ENCODE data around the gene CHM. TPM values are rescaled to one million over a fixed set of nuclear protein-coding genes. Genes with fewer than 3 reads are reported as not detected.
A peak's percentile ranks its signal among the peaks of the same experiment; 100 is the strongest.
"Not testable (repeated sequence)": the region's sequence is repeated elsewhere in the genome, so short reads cannot be mapped to it uniquely, and the experiment has no call there.

CHM gene
- total and polyA plus RNA-seq, 3 experiments from 2014 or later, result 8.2 to 16.7 (median 13.2) TPM

DNA sequence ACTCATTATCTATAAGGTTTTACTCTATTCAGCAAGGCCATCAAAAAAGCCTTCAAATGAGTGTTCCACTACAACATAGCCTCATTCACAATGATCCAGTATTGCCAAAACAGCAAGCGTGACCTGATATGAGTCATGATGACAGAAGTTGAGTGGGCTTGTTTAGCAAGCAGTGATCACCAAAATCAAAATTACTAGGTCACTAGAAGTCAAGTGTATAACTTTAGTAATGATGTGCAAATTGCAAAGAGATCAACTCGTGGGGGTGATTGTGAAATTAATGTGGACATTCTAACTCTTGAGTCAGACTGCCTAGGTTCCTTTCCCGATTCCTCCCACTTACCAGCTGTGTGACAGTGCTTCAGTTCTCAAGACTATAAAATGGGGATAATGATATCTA lies 124.5 kb downstream of the CHM start:
- ChIA-PET POLR2A (no interaction called here), CTCF (no interaction called here)
- H3K27ac Mint-ChIP-seq, result no peak overlapping the region
- Histone ChIP-seq H3K27ac (ENCODE audit: low read depth, low read length) (no peak overlapping the region), H3K4me1 (ENCODE audit: insufficient read depth, low read length) (no peaks in the 10 kb centered on the region), H3K9me3 (ENCODE audit: low read length) (no peaks in the 10 kb centered on the region), H3K27me3 (ENCODE audit: insufficient read depth, low read length, poor library complexity, severe bottlenecking) (no peaks in the 10 kb centered on the region), H3K4me3 (ENCODE audit: low read length) (no peak overlapping the region), H3K36me3 (ENCODE audit: insufficient read depth, low read length) (no peaks in the 10 kb centered on the region)
- H3K27me3 Mint-ChIP-seq, result no peaks in the 10 kb centered on the region
- peaks cover 10 to 39% (median 15%) of the 10 kb centered on the region in 3 donors for H3K4me1 Mint-ChIP-seq
- H3K4me3 Mint-ChIP-seq, result no peak overlapping the region
- DNase-seq, result no peak
- peaks cover 0 to 13% (median 2%) of the 10 kb centered on the region in 3 donors for H3K36me3 Mint-ChIP-seq
- H3K9me3 Mint-ChIP-seq, result no peaks in the 10 kb centered on the region

DNA sequence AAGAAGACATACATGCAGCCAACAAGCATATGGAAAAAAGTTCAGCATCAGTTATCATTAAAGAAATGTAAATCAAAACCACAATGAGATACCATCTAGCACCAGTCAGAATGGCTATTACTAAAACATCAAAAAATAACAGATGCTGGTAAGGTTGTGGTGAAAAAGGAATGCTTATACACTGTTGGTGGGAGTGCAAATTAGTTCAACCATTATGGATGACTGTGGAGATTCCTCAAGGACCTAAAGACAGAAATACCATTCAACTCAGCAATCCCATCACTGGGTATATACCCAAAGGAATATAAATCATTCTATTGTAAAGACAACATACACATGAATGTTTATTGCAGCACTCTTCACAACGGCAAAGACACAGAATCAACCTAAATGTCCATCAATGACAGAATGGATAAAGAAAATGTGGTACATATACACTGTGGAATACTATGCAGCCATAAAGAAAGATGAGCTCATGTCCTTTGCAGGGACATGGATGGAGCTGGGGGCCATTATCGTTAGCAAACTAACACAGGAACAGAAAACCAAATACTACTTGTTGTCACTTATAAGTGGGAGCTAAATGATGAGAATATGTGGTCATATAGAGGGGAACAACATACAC lies 130.6 kb downstream of the CHM start:
- peaks cover 3 to 18% (median 4%) of the 10 kb centered on the region in 3 donors for H3K36me3 Mint-ChIP-seq
- POLR2A ChIA-PET; H3K9me3 Mint-ChIP-seq; H3K4me1 ChIP-seq (ENCODE audit: insufficient read depth, low read length); H3K4me3 Mint-ChIP-seq; CTCF ChIA-PET; DNase-seq; H3K9me3 ChIP-seq (ENCODE audit: low read length); H3K4me3 ChIP-seq (ENCODE audit: low read length); H3K36me3 ChIP-seq (ENCODE audit: insufficient read depth, low read length); H3K27ac ChIP-seq (ENCODE audit: low read depth, low read length); H3K27me3 ChIP-seq (ENCODE audit: insufficient read depth, low read length, poor library complexity, severe bottlenecking); H3K27ac Mint-ChIP-seq; H3K27me3 Mint-ChIP-seq: not testable (repeated sequence)
- H3K4me1 Mint-ChIP-seq, result peaks cover 8 to 38% (median 23%) of the 10 kb centered on the region in 3 donors

DNA sequence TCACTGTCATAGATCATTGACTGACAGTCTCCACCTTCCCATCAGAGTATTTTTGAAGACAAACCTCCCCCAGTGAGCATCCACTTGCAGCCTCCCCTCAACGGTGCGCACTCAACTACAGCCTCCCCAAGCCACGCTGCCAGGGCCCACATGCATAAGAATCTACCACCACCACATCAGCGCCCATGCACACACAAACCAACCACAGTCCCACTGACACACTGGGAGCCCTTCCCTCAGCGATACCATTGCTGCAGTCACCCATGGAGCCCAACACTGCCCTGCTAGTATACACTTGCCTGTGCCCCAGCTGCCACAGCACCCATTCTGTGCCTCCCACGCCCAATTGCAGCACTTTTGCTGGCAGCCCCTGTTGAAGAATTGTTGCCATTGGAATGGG lies 132.9 kb downstream of the CHM start:
- CTCF ChIA-PET, result no interaction called here

DNA sequence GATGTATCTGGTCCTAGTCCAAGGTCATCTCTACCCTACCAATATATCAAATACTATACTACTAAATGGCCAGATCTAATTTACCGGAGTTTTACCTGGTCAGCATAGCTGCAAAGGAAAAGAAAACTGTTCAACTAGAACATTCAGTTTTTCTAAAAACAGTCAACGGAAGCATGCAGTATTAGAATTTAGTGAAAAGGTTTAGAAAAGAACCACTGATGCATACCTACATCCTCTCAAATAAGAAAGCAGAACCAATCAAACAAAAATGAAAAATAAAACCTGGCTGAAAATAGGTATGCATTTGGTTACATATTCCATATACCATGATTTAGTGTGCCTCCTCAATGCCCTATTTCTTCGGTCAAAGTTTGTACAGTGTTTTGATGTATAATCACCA lies 140.0 kb downstream of the CHM start:
- no peaks in the 10 kb centered on the region for H3K27me3 ChIP-seq (ENCODE audit: insufficient read depth, low read length, poor library complexity, severe bottlenecking)
- peaks cover 0 to 7% (median 2%) of the 10 kb centered on the region in 3 donors for H3K4me1 Mint-ChIP-seq
- no peak overlapping the region for H3K27ac ChIP-seq (ENCODE audit: low read depth, low read length)
- no peak for DNase-seq
- CTCF ChIA-PET, result no interaction called here
- no peaks in the 10 kb centered on the region for H3K4me1 ChIP-seq (ENCODE audit: insufficient read depth, low read length)
- H3K36me3 ChIP-seq (ENCODE audit: insufficient read depth, low read length), result no peaks in the 10 kb centered on the region
- no peak overlapping the region for H3K27ac Mint-ChIP-seq
- peaks cover 0 to 25% (median 2%) of the 10 kb centered on the region in 3 donors for H3K36me3 Mint-ChIP-seq
- no peaks in the 10 kb centered on the region for H3K9me3 ChIP-seq (ENCODE audit: low read length)
- H3K4me3 Mint-ChIP-seq, result no peak overlapping the region
- H3K27me3 Mint-ChIP-seq, result no peaks in the 10 kb centered on the region
- no peak overlapping the region for H3K4me3 ChIP-seq (ENCODE audit: low read length)
- POLR2A ChIA-PET, result no interaction called here
- no peaks in the 10 kb centered on the region for H3K9me3 Mint-ChIP-seq

More for the DNA sequence above, 132.9 kb downstream of the CHM start:
- H3K4me3 Mint-ChIP-seq, result no peak overlapping the region
- peaks cover 8 to 35% (median 24%) of the 10 kb centered on the region in 3 donors for H3K4me1 Mint-ChIP-seq
- Histone ChIP-seq H3K4me3 (ENCODE audit: low read length) (no peak overlapping the region), H3K36me3 (ENCODE audit: insufficient read depth, low read length) (no peaks in the 10 kb centered on the region), H3K27me3 (ENCODE audit: insufficient read depth, low read length, poor library complexity, severe bottlenecking) (no peaks in the 10 kb centered on the region), H3K27ac (ENCODE audit: low read depth, low read length) (no peak overlapping the region), H3K9me3 (ENCODE audit: low read length) (no peaks in the 10 kb centered on the region), H3K4me1 (ENCODE audit: insufficient read depth, low read length) (no peaks in the 10 kb centered on the region)
- H3K36me3 Mint-ChIP-seq, result peaks cover 2 to 25% (median 4%) of the 10 kb centered on the region in 3 donors
- POLR2A ChIA-PET, result no interaction called here
- peaks cover 0 to 1% of the 10 kb centered on the region in 2 donors for H3K27me3 Mint-ChIP-seq
- no peaks in the 10 kb centered on the region for H3K9me3 Mint-ChIP-seq
- no peak for DNase-seq
- no peak overlapping the region for H3K27ac Mint-ChIP-seq

DNA sequence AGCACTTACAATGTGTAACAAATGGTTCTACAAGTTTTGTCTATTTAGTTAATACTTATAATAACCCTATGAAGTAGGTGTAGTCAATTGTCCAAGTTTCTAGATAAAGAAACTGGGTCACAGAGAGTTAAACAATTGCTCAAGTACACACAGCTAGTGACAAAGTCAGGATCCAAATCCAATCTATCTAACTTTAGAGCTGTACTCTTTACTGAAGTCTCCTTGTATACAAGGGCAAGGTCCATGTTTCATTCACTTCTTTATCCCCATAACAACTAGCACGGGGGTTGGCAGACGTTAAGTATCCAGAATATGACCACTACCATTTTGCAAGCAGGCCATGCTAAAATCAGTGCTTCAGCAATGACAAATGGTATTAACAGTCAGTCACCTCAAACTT lies 141.0 kb downstream of the CHM start:
- no peak overlapping the region for H3K27ac Mint-ChIP-seq
- no peaks in the 10 kb centered on the region for H3K9me3 Mint-ChIP-seq
- no peaks in the 10 kb centered on the region for H3K36me3 ChIP-seq (ENCODE audit: insufficient read depth, low read length)
- no peaks in the 10 kb centered on the region for H3K9me3 ChIP-seq (ENCODE audit: low read length)
- no peak for DNase-seq
- no peak overlapping the region for H3K4me3 ChIP-seq (ENCODE audit: low read length)
- H3K27ac ChIP-seq (ENCODE audit: low read depth, low read length), result no peak overlapping the region
- H3K4me1 ChIP-seq (ENCODE audit: insufficient read depth, low read length), result no peaks in the 10 kb centered on the region
- ChIA-PET CTCF (no interaction called here), POLR2A (no interaction called here)
- peaks cover 0 to 24% (median 0%) of the 10 kb centered on the region in 3 donors for H3K36me3 Mint-ChIP-seq
- H3K27me3 ChIP-seq (ENCODE audit: insufficient read depth, low read length, poor library complexity, severe bottlenecking), result no peaks in the 10 kb centered on the region
- no peaks in the 10 kb centered on the region for H3K27me3 Mint-ChIP-seq
- H3K4me3 Mint-ChIP-seq, result no peak overlapping the region
- H3K4me1 Mint-ChIP-seq, result no peaks in the 10 kb centered on the region

DNA sequence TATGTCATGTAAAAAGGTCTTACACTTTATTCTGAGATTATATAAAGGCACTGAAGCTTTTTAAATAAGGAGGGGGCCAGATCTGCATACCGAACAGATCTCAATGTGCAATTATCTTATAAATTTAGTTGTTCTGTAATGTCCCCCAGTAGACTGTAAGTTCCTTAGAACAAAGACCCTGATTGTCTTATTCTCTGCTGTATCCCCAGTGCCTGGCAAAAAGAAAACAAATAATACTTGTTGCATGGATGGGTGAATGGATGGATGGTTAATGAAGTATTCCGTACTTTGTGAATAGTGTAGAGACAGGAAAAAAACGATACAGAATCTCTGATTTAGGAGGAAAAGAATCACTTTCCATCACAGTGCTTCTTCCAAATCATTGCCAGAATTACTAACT lies 141.5 kb downstream of the CHM start:
- Mint-ChIP-seq H3K4me3 (no peak overlapping the region), H3K4me1 (no peaks in the 10 kb centered on the region), H3K27me3 (no peaks in the 10 kb centered on the region), H3K9me3 (no peaks in the 10 kb centered on the region), H3K36me3 (peaks cover 0 to 23% (median 0%) of the 10 kb centered on the region in 3 donors), H3K27ac (no peak overlapping the region)
- CTCF ChIA-PET, result no interaction called here
- no peak overlapping the region for H3K27ac ChIP-seq (ENCODE audit: low read depth, low read length)
- no peaks in the 10 kb centered on the region for H3K36me3 ChIP-seq (ENCODE audit: insufficient read depth, low read length)
- no peak for DNase-seq
- POLR2A ChIA-PET, result no interaction called here
- no peaks in the 10 kb centered on the region for H3K9me3 ChIP-seq (ENCODE audit: low read length)
- no peak overlapping the region for H3K4me3 ChIP-seq (ENCODE audit: low read length)
- H3K27me3 ChIP-seq (ENCODE audit: insufficient read depth, low read length, poor library complexity, severe bottlenecking), result no peaks in the 10 kb centered on the region
- no peaks in the 10 kb centered on the region for H3K4me1 ChIP-seq (ENCODE audit: insufficient read depth, low read length)

DNA sequence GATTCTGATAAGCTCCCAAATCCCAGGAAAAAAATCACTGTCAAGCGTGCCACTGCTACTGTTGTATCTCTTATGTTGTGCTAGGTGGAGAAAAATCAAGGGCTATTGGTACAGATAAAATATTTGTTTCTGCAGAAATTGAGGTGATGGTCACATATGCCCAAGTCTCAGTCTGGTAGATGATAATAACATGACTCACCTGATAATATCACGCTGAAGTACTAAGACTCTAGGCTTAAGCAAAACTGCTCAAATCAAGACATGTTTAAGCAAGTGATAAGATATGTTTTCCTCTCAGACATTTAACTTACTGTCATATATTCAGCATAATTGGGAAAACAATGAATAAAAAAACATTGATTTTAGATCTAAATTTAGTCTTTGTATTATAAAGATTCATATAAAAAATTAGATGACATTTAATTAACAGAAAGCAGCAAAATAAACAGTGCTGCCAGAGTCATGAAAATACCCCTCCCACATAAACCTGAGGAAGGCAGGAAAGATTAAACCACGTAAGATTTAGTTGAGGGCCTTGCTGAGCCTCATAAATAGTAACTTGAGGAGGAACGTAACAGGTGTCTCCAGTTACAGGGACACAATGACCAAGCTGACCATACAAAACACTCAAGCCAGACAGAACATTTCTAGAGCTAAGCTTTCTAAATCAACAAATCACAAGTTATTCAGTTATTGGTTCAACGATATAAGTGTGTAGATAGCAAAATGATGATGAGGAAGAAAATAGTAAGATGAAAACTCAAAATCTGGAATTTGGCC lies 143.5 kb downstream of the CHM start:
- H3K9me3 Mint-ChIP-seq, result no peaks in the 10 kb centered on the region
- no peaks in the 10 kb centered on the region for H3K27me3 Mint-ChIP-seq
- H3K4me1 ChIP-seq (ENCODE audit: insufficient read depth, low read length), result no peaks in the 10 kb centered on the region
- no peak overlapping the region for H3K4me3 Mint-ChIP-seq
- no peaks in the 10 kb centered on the region for H3K9me3 ChIP-seq (ENCODE audit: low read length)
- H3K4me1 Mint-ChIP-seq, result no peaks in the 10 kb centered on the region
- no peak overlapping the region for H3K27ac Mint-ChIP-seq
- H3K27me3 ChIP-seq (ENCODE audit: insufficient read depth, low read length, poor library complexity, severe bottlenecking), result no peaks in the 10 kb centered on the region
- no peak overlapping the region for H3K27ac ChIP-seq (ENCODE audit: low read depth, low read length)
- H3K36me3 Mint-ChIP-seq, result peaks cover 0 to 20% (median 0%) of the 10 kb centered on the region in 3 donors
- POLR2A ChIA-PET, result no interaction called here
- no peak overlapping the region for H3K4me3 ChIP-seq (ENCODE audit: low read length)
- no peaks in the 10 kb centered on the region for H3K36me3 ChIP-seq (ENCODE audit: insufficient read depth, low read length)
- no peak for DNase-seq
- CTCF ChIA-PET, result no interaction called here

DNA sequence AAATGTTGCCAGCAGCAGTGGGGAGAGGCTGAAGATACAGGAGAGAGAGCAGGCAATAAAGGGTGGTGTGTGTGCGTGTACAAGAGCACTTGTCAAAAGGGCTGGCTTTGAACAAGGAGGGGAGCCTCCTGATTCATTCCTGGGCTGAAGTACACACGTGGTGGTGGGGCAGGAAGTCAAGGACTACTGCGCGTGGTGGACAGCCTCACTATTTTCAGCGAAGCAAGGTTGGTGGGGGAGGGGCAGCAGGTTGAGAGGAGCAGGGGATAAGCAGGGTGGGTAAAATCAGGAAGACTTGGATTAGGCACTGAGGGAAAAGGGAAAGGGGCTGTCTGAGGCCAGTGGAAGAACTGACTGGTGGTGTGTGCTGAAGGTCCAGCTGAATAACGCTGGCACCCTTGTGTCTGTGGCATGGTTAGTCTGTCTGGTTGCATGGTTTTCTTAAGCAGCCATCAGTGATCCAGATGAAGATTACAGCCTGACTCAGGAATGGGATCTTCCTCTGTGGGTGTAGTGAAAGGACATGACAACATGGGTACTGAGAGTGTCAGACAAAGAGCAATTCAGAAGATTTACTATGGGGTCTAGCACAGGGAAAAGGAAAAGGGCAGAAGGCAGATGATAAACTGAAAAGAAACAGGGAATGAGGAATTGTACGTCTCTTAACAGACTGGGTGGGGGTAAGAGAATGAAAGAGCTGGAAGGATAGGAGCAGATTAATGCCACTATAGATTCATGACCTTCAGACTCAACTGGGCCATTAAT lies 149.8 kb downstream of the CHM start:
- DNase-seq, result no peak
- Mint-ChIP-seq H3K9me3 (no peaks in the 10 kb centered on the region), H3K4me1 (no peaks in the 10 kb centered on the region), H3K4me3 (no peak overlapping the region), H3K36me3 (peaks cover 5 to 36% (median 6%) of the 10 kb centered on the region in 3 donors), H3K27me3 (peaks cover 0 to 1% of the 10 kb centered on the region in 2 donors), H3K27ac (peak overlapping the region in 1 of 8 donors; percentile 23)
- no peaks in the 10 kb centered on the region for H3K9me3 ChIP-seq (ENCODE audit: low read length)
- no peaks in the 10 kb centered on the region for H3K36me3 ChIP-seq (ENCODE audit: insufficient read depth, low read length)
- H3K4me1 ChIP-seq (ENCODE audit: insufficient read depth, low read length), result no peaks in the 10 kb centered on the region
- no peak overlapping the region for H3K27ac ChIP-seq (ENCODE audit: low read depth, low read length)
- H3K27me3 ChIP-seq (ENCODE audit: insufficient read depth, low read length, poor library complexity, severe bottlenecking), result no peaks in the 10 kb centered on the region
- no peak overlapping the region for H3K4me3 ChIP-seq (ENCODE audit: low read length)
- ChIA-PET POLR2A (no interaction called here), CTCF (no interaction called here)
